ENCODE results near the gene C19orf25.

DNA sequence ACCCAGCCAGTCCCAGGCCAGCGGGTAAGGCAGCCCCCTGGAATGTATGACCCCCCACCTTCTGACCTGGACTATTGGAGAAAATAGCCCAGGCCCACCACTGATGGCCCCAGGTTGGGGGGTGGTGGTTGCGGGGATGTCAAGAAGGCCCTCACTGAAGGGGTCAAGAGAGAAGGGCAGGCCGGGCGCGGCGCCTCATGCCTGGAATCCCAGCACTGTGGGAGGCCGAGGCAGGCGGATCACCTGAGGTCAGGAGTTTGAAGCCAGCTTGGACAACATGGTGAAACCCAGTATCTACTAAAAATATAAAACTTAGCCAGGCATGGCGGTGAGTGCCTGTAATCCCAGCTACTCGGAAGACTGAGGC, 35.3 kb upstream of the C19orf25 start:
- TF ChIP-seq, protein P1, sequence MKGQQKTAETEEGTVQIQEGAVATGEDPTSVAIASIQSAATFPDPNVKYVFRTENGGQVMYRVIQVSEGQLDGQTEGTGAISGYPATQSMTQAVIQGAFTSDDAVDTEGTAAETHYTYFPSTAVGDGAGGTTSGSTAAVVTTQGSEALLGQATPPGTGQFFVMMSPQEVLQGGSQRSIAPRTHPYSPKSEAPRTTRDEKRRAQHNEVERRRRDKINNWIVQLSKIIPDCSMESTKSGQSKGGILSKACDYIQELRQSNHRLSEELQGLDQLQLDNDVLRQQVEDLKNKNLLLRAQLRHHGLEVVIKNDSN (IDR thresholded peaks at IDR 0.05), result no peak
- TF ChIP-seq, protein P2, sequence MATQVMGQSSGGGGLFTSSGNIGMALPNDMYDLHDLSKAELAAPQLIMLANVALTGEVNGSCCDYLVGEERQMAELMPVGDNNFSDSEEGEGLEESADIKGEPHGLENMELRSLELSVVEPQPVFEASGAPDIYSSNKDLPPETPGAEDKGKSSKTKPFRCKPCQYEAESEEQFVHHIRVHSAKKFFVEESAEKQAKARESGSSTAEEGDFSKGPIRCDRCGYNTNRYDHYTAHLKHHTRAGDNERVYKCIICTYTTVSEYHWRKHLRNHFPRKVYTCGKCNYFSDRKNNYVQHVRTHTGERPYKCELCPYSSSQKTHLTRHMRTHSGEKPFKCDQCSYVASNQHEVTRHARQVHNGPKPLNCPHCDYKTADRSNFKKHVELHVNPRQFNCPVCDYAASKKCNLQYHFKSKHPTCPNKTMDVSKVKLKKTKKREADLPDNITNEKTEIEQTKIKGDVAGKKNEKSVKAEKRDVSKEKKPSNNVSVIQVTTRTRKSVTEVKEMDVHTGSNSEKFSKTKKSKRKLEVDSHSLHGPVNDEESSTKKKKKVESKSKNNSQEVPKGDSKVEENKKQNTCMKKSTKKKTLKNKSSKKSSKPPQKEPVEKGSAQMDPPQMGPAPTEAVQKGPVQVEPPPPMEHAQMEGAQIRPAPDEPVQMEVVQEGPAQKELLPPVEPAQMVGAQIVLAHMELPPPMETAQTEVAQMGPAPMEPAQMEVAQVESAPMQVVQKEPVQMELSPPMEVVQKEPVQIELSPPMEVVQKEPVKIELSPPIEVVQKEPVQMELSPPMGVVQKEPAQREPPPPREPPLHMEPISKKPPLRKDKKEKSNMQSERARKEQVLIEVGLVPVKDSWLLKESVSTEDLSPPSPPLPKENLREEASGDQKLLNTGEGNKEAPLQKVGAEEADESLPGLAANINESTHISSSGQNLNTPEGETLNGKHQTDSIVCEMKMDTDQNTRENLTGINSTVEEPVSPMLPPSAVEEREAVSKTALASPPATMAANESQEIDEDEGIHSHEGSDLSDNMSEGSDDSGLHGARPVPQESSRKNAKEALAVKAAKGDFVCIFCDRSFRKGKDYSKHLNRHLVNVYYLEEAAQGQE (IDR thresholded peaks at IDR 0.05; ENCODE audit: low read depth), result no peak
- TF ChIP-seq RAD21 (IDR thresholded peaks at IDR 0.05; ENCODE audit: low read depth), result no peak
- TF ChIP-seq YY1 (IDR thresholded peaks at IDR 0.05; ENCODE audit: low read depth), result no peak
- no peak for TF ChIP-seq TCF12 (IDR thresholded peaks at IDR 0.05; ENCODE audit: low read depth)
- TF ChIP-seq EP300 (IDR thresholded peaks at IDR 0.05; ENCODE audit: borderline replicate concordance), result no peak
- TF ChIP-seq TAF1 (IDR thresholded peaks at IDR 0.05; ENCODE audit: low read depth), result no peak
- no peak for TF ChIP-seq CREB1 (IDR thresholded peaks at IDR 0.05; ENCODE audit: low read depth)
